Measurements from ENCODE around the gene BTBD16. TPM values are rescaled to one million over a fixed set of nuclear protein-coding genes. Genes with fewer than 3 reads are reported as not detected.

Gene BTBD16
- total RNA-seq, 1 experiment from 2014 or later, result 0.82 TPM

DNA sequence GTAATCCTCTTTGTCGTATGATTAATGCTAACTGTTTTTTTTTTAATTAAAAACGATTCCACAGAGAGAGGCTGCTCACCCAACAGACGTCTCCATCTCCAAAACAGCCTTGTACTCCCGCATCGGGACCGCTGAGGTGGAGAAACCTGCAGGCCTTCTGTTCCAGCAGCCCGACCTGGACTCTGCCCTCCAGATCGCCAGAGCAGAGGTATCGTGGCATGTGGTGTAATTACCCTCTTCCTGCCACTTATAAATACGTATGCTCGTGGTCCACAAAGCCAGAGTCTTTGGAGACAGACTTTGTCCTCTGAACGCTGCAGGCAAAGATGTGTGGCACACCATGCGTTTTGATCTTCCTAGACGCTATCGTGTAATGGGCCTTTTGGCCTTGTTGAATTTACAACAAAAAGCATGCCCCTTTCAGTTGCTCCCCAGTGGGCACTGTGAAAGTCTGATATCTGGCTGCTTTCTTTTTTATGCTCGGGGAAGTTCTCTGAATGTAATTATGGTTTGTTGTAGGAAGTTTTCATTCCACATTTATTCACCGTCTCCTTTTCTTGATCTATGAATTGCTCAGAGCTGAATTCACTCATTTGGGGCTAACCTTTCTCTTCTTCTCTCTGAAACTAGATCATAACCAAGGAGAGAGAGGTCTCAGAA is 33.6 kb upstream of the BTBD16 start:
- CTCF ChIA-PET, result no interaction called here
- peaks cover 23% of the 10 kb centered on the region for H3K36me3 ChIP-seq (ENCODE audit: control insufficient read depth, insufficient read depth, low read length)
- H3K27me3 ChIP-seq (ENCODE audit: control insufficient read depth, insufficient read depth, low read length), result no peaks in the 10 kb centered on the region
- DNase-seq (ENCODE audit: low read depth, low spot score) (no peak), ATAC-seq (no peak)
- no peaks in the 10 kb centered on the region for H3K4me1 ChIP-seq (ENCODE audit: control insufficient read depth, insufficient read depth, low read length)
- intact Hi-C loops (cut with micrococcal nuclease; ENCODE audit: unreplicated experiment) (no loop called here), in situ Hi-C loops (cut with HindIII; ENCODE audit: low pct_unique_long_range_greater_than_20kb, low sequenced_read_pairs) (no loop called here)
- H3K4me3 ChIP-seq (ENCODE audit: low read depth in 2 of 2, low read length in 2 of 2), result no peak overlapping the region
- BruUV-seq (replicated peaks), result no TSS peak
- POLR2A ChIA-PET, result no interaction called here
- TF ChIP-seq, protein P1, sequence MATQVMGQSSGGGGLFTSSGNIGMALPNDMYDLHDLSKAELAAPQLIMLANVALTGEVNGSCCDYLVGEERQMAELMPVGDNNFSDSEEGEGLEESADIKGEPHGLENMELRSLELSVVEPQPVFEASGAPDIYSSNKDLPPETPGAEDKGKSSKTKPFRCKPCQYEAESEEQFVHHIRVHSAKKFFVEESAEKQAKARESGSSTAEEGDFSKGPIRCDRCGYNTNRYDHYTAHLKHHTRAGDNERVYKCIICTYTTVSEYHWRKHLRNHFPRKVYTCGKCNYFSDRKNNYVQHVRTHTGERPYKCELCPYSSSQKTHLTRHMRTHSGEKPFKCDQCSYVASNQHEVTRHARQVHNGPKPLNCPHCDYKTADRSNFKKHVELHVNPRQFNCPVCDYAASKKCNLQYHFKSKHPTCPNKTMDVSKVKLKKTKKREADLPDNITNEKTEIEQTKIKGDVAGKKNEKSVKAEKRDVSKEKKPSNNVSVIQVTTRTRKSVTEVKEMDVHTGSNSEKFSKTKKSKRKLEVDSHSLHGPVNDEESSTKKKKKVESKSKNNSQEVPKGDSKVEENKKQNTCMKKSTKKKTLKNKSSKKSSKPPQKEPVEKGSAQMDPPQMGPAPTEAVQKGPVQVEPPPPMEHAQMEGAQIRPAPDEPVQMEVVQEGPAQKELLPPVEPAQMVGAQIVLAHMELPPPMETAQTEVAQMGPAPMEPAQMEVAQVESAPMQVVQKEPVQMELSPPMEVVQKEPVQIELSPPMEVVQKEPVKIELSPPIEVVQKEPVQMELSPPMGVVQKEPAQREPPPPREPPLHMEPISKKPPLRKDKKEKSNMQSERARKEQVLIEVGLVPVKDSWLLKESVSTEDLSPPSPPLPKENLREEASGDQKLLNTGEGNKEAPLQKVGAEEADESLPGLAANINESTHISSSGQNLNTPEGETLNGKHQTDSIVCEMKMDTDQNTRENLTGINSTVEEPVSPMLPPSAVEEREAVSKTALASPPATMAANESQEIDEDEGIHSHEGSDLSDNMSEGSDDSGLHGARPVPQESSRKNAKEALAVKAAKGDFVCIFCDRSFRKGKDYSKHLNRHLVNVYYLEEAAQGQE (IDR thresholded peaks at IDR 0.05; ENCODE audit: insufficient read depth in 1 of 2, low read depth in 2 of 2, low read length in 1 of 2), result no peak
- TF ChIP-seq, protein P2, sequence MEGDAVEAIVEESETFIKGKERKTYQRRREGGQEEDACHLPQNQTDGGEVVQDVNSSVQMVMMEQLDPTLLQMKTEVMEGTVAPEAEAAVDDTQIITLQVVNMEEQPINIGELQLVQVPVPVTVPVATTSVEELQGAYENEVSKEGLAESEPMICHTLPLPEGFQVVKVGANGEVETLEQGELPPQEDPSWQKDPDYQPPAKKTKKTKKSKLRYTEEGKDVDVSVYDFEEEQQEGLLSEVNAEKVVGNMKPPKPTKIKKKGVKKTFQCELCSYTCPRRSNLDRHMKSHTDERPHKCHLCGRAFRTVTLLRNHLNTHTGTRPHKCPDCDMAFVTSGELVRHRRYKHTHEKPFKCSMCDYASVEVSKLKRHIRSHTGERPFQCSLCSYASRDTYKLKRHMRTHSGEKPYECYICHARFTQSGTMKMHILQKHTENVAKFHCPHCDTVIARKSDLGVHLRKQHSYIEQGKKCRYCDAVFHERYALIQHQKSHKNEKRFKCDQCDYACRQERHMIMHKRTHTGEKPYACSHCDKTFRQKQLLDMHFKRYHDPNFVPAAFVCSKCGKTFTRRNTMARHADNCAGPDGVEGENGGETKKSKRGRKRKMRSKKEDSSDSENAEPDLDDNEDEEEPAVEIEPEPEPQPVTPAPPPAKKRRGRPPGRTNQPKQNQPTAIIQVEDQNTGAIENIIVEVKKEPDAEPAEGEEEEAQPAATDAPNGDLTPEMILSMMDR (IDR thresholded peaks at IDR 0.05), result no peak
- no peak for TF ChIP-seq TCF7L2 (IDR thresholded peaks at IDR 0.05; ENCODE audit: low read depth, low read length)
- TF ChIP-seq SIN3A (IDR thresholded peaks at IDR 0.05; ENCODE audit: borderline replicate concordance, insufficient read depth, low read depth, low read length), result no peak
- TF ChIP-seq POLR2AphosphoS5 (IDR thresholded peaks at IDR 0.05; ENCODE audit: low read depth, low read length), result no peak
- no peak overlapping the region for H3K27ac ChIP-seq (ENCODE audit: low read length)
- H3K9me3 ChIP-seq (ENCODE audit: control insufficient read depth, insufficient read depth, low read depth, low read length), result no peaks in the 10 kb centered on the region

DNA sequence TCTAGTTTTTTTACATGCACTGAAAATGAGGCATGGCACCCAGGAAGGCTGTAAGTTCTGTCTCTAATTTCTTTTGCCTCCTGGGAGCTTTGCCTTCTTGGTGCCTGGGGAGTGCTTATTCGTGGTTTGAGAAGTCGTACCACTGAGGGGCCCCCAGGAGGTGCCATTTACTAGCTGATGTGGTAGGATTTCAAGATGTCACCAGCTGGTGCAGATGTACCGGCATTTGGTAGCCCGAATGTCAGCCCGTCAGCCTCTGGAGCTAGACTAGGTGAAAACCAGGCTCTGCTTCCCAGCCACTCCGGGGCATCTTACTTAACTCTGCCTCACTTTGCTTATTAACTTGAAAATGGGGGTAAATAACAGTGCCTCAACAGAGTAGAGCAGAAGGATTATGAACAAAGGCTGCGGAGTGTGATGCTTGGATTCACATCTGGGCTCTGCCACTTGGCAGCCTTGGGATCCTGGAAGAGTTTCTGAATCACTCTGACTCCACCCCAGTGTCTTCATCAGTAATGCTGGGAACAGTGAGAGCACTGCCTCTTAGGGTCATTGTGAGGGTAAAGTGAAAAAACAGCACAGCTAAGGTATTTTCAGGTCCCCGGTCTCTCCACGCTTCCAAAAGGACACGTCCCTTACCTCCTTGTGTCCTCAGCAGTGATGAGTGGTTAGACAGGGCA is 31.4 kb upstream of the BTBD16 start:
- POLR2A ChIA-PET, result no interaction called here
- Histone ChIP-seq H3K27ac (ENCODE audit: low read length) (no peak overlapping the region), H3K27me3 (ENCODE audit: control insufficient read depth, insufficient read depth, low read length) (no peaks in the 10 kb centered on the region), H3K4me1 (ENCODE audit: control insufficient read depth, insufficient read depth, low read length) (no peaks in the 10 kb centered on the region), H3K36me3 (ENCODE audit: control insufficient read depth, insufficient read depth, low read length) (peaks cover 14% of the 10 kb centered on the region), H3K9me3 (ENCODE audit: control insufficient read depth, insufficient read depth, low read depth, low read length) (no peaks in the 10 kb centered on the region), H3K4me3 (ENCODE audit: low read depth in 2 of 2, low read length in 2 of 2) (no peak overlapping the region)
- intact Hi-C loops (cut with micrococcal nuclease; ENCODE audit: unreplicated experiment) (no loop called here), in situ Hi-C loops (cut with HindIII; ENCODE audit: low pct_unique_long_range_greater_than_20kb, low sequenced_read_pairs) (no loop called here)
- TF ChIP-seq, protein P1 (IDR thresholded peaks at IDR 0.05; ENCODE audit: insufficient read depth in 1 of 2, low read depth in 2 of 2, low read length in 1 of 2), result no peak
- TF ChIP-seq TCF7L2 (IDR thresholded peaks at IDR 0.05; ENCODE audit: low read depth, low read length) (no peak), SIN3A (IDR thresholded peaks at IDR 0.05; ENCODE audit: borderline replicate concordance, insufficient read depth, low read depth, low read length) (no peak), POLR2AphosphoS5 (IDR thresholded peaks at IDR 0.05; ENCODE audit: low read depth, low read length) (no peak)
- TF ChIP-seq, protein P2 (IDR thresholded peaks at IDR 0.05), result no peak
- DNase-seq (ENCODE audit: low read depth, low spot score), result no peak
- ATAC-seq, result no peak
- CTCF ChIA-PET, result no interaction called here
- BruUV-seq (replicated peaks), result no TSS peak

Measured in Panc1 (cell line).